ENCODE results near the gene UTP25. TPM values are rescaled to one million over a fixed set of nuclear protein-coding genes. Genes with fewer than 3 reads are reported as not detected.
"Not testable (repeated sequence)": the region's sequence is repeated elsewhere in the genome, so short reads cannot be mapped to it uniquely, and the experiment has no call there.

Gene UTP25
- total RNA-seq, 2 donors from 2014 or later = 3.0 to 4.4 TPM

DNA sequence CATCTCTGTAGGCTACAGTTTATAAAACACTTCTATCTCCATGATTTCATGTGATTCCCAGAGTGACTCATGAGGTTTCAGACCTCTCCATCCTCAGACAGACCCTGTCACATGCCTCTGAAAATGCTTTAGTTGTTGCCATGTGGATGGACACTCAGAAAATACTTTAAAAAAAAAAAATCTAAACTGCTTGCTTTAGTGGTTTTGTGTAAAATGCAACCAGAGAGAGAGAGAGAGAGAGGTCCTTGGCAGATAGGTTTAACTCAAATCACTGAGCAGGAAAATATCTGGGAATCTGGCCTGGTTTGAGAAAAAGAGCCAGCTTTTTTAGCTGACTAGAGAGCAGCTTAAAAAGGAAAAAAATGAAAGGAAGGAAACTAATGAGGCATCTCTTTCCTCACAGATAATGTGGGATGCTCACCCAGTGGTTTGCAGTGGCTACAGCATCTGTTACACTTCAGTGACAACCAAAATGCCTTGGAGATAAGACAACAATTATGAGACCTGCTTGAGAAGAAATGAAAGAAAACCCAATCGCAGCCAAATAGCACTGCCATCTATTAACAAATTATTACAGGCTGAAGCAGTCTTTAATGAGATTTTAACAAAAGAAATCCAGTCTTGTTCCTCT lies 55.7 kb downstream of the UTP25 start:
- ATAC-seq (peak in 1 of 2 donors; percentile 24), DNase-seq (no peak)
- intact Hi-C loops (cut with DNase I) = no loop called here

- peak in 1 of 2 donors; percentile 26 for ATAC-seq
- intact Hi-C loops (cut with DNase I) = no loop called here
- no peak for DNase-seq
Observed at GRCh38 chr1:209884249-209884648, 56.5 kb downstream of the UTP25 start.

GRCh38 chr1:209884665-209885117 lies 56.9 kb downstream of the UTP25 start:
- ATAC-seq (peak in 1 of 2 donors; percentile 99), DNase-seq (peak; percentile 46)
- intact Hi-C loops (cut with DNase I) = no loop called here

DNA sequence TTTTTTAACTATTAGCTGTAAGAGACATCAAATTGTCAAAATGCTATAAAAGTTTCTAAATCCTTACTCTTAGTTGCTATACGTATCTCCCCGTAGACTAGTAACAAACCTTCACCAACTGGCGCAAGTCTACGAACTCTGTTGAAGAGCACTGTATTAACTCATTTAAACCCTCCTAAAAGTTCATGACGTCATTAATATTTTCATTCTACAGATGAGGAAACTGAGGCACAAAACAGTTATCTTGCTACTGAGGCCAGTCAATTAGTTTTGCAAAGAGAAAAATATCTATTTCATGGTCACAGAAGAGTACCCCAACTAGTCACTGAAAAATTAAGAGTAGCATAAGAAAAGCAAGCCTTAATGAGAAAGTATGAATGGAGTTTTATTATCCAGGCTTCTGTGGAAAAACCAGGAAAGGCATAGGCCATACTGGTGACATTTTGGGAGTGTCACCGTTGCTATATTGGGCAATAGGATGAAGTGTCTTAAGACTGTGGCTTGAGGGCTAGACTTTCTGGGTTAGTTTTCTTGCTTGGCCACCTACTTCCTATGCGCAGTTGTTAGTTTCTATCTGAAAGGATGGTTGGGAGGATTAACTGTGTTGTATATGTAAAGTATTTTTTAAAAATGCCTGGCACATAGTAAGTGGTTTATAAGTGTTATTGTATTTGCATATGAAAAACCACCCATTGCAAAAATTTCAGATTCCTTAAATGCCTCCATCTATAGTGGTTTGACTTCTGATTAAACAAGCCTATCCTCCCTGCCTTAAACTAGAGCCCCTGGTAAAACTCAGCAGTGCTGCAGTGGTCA lies 57.8 kb downstream of the UTP25 start:
- no peak for ATAC-seq

GRCh38 chr1:209886219-209886536 lies 58.4 kb downstream of the UTP25 start:
- ATAC-seq = no peak
- intact Hi-C loops (cut with DNase I) = no loop called here

More for the DNA sequence above, 57.8 kb downstream of the UTP25 start:
- intact Hi-C loops (cut with DNase I) = no loop called here
- no peak for DNase-seq

DNA sequence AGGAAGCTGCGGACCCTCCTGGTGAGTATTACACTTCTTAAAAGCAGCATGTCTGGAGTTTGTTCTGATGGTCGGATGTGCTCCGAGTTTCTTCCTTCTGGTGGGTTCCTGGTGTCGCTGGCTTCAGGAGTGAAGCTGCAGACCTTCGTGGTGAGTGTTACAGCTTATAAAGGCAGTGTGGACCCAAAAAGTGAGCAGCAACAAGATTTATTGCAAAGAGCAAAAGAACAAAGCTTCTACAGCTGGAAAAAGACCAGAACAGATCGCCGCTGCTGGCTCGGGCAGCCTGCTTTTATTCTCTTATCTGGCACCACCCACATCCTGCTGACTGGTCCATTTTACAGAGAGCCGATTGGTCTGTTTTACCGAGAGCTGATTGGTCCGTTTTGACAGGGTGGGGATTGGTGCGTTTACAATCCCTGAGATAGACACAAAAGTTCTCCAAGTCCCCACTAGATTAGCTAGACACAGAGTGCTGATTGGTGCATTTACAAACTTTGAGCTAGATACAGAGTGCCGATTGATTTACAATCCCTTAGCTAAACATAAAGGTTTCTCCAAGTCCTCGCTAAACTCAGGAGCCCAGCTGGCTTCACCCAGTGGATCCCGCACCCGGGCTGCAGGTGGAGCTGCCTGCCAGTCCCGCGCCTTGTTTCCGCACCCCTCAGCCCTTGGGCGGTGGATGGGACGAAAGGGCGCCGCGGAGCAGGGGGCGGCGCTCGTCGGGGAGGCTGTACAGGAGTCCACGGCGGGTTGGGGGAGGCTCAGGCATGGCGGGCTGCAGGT lies 60.7 kb downstream of the UTP25 start:
- ATAC-seq; intact Hi-C loops (cut with DNase I); DNase-seq: not testable (repeated sequence)

More at GRCh38 chr1:209886219-209886536, 58.4 kb downstream of the UTP25 start:
- no peak for DNase-seq

DNA sequence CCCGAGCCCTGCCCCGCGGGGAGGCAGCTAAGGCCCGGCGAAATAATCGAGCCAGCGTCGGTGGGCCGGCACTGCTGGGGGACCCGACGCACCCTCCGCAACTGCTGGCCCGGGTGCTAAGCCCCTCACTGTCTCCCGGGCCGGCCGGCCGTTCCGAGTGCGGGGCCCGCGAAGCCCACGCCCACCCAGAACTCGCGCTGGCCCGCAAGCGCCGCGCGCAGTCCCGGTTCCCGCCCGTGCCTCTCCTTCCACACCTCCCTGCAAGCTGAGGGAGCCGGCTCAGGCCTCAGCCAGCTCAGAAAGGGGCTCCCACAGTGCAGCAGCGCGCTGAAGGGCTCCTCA lies 61.3 kb downstream of the UTP25 start:
- intact Hi-C loops (cut with DNase I) = no loop called here
- ATAC-seq (no peak), DNase-seq (no peak)

GRCh38 chr1:209890641-209891330 lies 63.0 kb downstream of the UTP25 start:
- DNase-seq = no peak
- intact Hi-C loops (cut with DNase I) = no loop called here
- ATAC-seq = no peak

GRCh38 chr1:209893751-209894150 lies 66.0 kb downstream of the UTP25 start:
- intact Hi-C loops (cut with DNase I) = no loop called here
- ATAC-seq = no peak
- no peak for DNase-seq

- DNase-seq (no peak), ATAC-seq (no peak)
- intact Hi-C loops (cut with DNase I) = no loop called here
Observed at GRCh38 chr1:209895709-209896108, 67.9 kb downstream of the UTP25 start.

DNA sequence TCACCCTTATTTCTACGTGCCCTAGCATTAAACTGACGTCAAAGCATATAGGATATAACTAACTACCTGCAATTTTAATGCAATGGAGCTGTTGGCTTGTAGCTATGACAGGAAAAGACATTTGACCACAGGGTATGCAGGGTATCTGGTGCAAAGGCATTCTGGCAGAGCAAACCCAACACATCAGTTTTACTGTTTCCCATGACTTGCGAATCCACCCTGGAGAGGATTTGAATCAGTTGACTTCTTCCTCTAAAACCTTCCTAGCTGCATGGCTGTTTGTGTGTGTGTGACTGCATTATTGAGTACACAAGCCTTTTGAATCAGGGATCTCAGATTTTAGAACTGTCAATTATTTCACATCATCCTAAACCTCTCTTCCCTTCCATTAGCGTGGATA lies 68.6 kb downstream of the UTP25 start:
- intact Hi-C loops (cut with DNase I) = no loop called here
- ATAC-seq = no peak
- no peak for DNase-seq

- intact Hi-C loops (cut with DNase I); ATAC-seq; DNase-seq: not testable (repeated sequence)
Observed at GRCh38 chr1:209898271-209898670, 70.5 kb downstream of the UTP25 start.

DNA sequence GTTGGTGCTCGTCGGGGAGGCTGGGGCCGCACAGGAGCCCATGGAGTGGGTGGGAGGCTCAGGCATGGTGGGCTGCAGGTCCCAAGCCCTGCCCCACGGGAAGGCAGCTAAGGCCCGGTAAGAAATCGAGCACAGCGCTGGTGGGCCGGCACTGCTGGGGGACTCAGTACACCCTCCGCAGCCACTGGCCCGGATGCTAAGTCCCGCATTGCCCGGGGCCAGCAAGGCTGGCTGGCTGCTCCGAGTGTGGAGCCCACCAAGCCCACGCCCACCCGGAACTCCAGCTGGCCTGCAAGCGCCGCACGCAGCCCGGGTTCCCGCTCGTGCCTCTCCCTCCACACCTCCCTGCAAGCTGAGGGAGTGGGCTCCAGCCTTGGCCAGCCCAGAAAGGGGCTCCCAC lies 71.1 kb downstream of the UTP25 start:
- ATAC-seq; DNase-seq; intact Hi-C loops (cut with DNase I): not testable (repeated sequence)

- intact Hi-C loops (cut with DNase I) = no loop called here
- ATAC-seq (no peak), DNase-seq (no peak)
Observed at GRCh38 chr1:209899948-209900347, 72.2 kb downstream of the UTP25 start.

DNA sequence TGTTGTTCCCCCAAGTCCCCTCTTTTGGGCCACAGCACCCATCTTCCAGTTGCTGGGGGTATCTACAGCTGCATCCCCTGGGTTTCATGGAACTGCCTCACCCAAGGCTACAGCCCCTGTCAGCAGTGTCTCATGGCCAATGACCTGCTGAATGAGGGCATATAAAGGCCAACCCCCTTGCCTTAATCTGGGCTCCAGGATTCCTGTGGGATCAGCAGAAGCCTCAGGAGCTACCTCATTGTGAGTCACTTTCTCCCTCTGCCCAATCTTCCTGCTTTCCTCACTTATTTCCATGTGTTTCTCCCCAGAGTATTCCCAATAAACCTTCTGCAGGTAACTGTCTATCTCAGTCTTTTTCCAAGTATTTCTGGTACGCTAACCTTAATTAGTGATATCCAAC lies 73.0 kb downstream of the UTP25 start:
- intact Hi-C loops (cut with DNase I) = no loop called here
- DNase-seq (no peak), ATAC-seq (no peak)

DNA sequence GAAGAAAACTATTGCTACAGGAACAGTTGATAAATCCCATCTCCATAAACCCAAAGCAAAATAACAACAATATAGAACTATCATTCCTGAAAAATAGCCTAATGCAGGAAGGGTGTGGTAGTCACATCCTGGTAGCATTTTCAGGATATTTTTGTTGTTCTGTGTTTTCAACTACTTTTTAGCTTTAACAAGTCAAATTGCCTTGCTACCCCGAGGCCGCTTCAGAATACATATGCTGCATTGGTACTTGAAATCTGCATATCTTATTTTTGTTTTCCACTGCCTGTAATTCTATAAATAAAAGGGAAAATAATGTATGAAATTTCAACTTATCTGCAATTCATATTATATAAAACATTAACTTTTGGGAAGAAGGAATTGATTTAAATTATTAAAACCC lies 73.4 kb downstream of the UTP25 start:
- DNase-seq = no peak
- ATAC-seq = no peak
- intact Hi-C loops (cut with DNase I) = no loop called here

- DNase-seq; intact Hi-C loops (cut with DNase I); ATAC-seq: not testable (repeated sequence)
Observed at GRCh38 chr1:209904774-209905173, 77.0 kb downstream of the UTP25 start.
